Measurements from ENCODE around the gene KRTAP4-1. TPM values are rescaled to one million over a fixed set of nuclear protein-coding genes. Genes with fewer than 3 reads are reported as not detected.

KRTAP4-1 gene
- total RNA-seq, 1 donor from 2014 or later: not detected

GRCh38 chr17:41178843-41179616, 5.7 kb downstream of the KRTAP4-1 start:
- H3K27me3 ChIP-seq: no peaks in the 10 kb centered on the region
- H3K4me1 ChIP-seq: peaks cover 4% of the 10 kb centered on the region
- H3K4me3 ChIP-seq: no peak overlapping the region
- intact Hi-C loops (cut with DNase I): no loop called here
- H3K27ac ChIP-seq: peak overlapping the region; percentile 44
- H3K36me3 ChIP-seq: no peaks in the 10 kb centered on the region
- TF ChIP-seq POLR2A (IDR thresholded peaks at IDR 0.05) (no peak), POLR2AphosphoS5 (IDR thresholded peaks at IDR 0.05; ENCODE audit: insufficient read depth in 1 of 2, low read depth in 1 of 2) (no peak), CTCF (IDR thresholded peaks at IDR 0.05) (no peak)
- DNase-seq (ENCODE audit: extremely low spot score in 2 of 2): no peak
- no peaks in the 10 kb centered on the region for H3K9me3 ChIP-seq

- intact Hi-C loops (cut with DNase I): no loop called here
- H3K4me3 ChIP-seq: no peak overlapping the region
- no peaks in the 10 kb centered on the region for H3K27me3 ChIP-seq
- no peak for DNase-seq (ENCODE audit: extremely low spot score in 2 of 2)
- no peaks in the 10 kb centered on the region for H3K36me3 ChIP-seq
- peaks cover 4% of the 10 kb centered on the region for H3K4me1 ChIP-seq
- no peaks in the 10 kb centered on the region for H3K9me3 ChIP-seq
- H3K27ac ChIP-seq: peak overlapping the region; percentile 44
- TF ChIP-seq CTCF (IDR thresholded peaks at IDR 0.05): no peak
- peak in 1 of 2 donors; percentile 34 for TF ChIP-seq POLR2AphosphoS5 (IDR thresholded peaks at IDR 0.05; ENCODE audit: insufficient read depth in 1 of 2, low read depth in 1 of 2)
Observed at GRCh38 chr17:41178341-41178740, 6.4 kb downstream of the KRTAP4-1 start.

- H3K9me3 ChIP-seq: no peaks in the 10 kb centered on the region
- H3K27ac ChIP-seq: peak within 1 kb of the TSS; percentile 44
- no peaks in the 10 kb centered on the region for H3K36me3 ChIP-seq
- H3K4me3 ChIP-seq: no peak within 1 kb of the TSS
- no peaks in the 10 kb centered on the region for H3K27me3 ChIP-seq
- H3K4me1 ChIP-seq: peaks cover 4% of the 10 kb centered on the region
- no peak for DNase-seq (ENCODE audit: extremely low spot score in 2 of 2)
- intact Hi-C loops (cut with DNase I): no loop called here
- TF ChIP-seq POLR2A (IDR thresholded peaks at IDR 0.05) (no peak), POLR2AphosphoS5 (IDR thresholded peaks at IDR 0.05; ENCODE audit: insufficient read depth in 1 of 2, low read depth in 1 of 2) (no peak), CTCF (IDR thresholded peaks at IDR 0.05) (no peak)
Observed at GRCh38 chr17:41177727-41178271, 6.9 kb downstream of the KRTAP4-1 start, which contains the start of gene KRTAP4-2. KRTAP4-2 (minus strand) TSS chr17:41178221; CDS start chr17:41178164, 57 bp downstream.

GRCh38 chr17:41176744-41177387, 7.8 kb downstream of the KRTAP4-1 start:
- Histone ChIP-seq H3K27ac (no peak overlapping the region), H3K36me3 (no peaks in the 10 kb centered on the region), H3K4me1 (peaks cover 4% of the 10 kb centered on the region), H3K4me3 (no peak overlapping the region), H3K27me3 (no peaks in the 10 kb centered on the region), H3K9me3 (no peaks in the 10 kb centered on the region)
- TF ChIP-seq CTCF (IDR thresholded peaks at IDR 0.05) (no peak), POLR2A (IDR thresholded peaks at IDR 0.05) (no peak), POLR2AphosphoS5 (IDR thresholded peaks at IDR 0.05; ENCODE audit: insufficient read depth in 1 of 2, low read depth in 1 of 2) (no peak)
- intact Hi-C loops (cut with DNase I): no loop called here
- no peak for DNase-seq (ENCODE audit: extremely low spot score in 2 of 2)
